M059J (cell line): ENCODE measurements around the gene DYNLT1. TPM values are rescaled to one million over a fixed set of nuclear protein-coding genes. Genes with fewer than 3 reads are reported as not detected.

Experiments used
- DNase-seq: peaks from one replicate; pipeline ENCODE4 v3.0.0-alpha.2; 2012; ENCODE audit warnings: low read depth
- total RNA-seq: library from RNA; depleted of rRNA; stranded (reverse); fragments of >200 nt; shearing (Covaris generic); gene quantifications from 2 replicates; pipeline ENCODE4 v1.2.3, GENCODE V29; 2014; rRNA removed

Gene DYNLT1
- total RNA-seq, 1 experiment from 2014 or later, result 290 TPM

DNA sequence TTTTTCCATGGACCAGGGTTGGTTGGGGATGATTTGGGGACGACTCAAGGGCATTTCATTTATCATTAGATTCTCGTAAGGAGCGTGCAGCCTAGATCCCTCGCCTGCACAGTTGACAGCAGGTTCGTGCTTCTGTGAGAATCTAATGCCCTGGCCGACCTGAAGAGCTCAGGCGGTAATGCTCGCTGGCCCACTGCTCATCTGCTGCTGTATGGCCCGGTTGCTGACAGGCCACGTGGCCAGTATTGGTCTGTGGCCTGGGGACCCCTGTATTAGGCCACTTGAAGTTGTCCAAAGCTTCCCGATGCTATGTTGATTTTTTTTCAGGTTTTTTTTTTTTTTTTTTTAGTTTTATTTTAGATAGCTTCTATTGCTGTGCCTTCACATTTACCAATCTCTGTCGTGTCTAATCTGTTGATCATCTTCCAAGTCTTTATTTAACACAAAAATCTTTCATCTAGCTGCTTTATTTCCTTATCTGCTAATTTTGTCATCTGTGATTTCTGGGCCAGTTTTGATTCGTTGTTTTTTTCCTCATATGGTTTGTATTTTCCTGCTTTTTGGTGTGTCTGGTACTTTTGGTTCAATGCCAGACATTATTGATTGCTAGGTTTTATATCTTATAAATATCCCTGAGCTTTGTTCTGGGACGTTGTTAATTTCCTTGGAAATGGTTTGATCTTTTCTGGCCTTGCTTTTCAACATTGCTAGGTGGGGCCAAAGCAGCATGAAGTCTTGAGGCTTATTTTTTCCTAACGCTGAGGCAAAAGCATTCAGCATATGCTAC, 41.1 kb downstream of the DYNLT1 start:
- DNase-seq, result no peak

DNA sequence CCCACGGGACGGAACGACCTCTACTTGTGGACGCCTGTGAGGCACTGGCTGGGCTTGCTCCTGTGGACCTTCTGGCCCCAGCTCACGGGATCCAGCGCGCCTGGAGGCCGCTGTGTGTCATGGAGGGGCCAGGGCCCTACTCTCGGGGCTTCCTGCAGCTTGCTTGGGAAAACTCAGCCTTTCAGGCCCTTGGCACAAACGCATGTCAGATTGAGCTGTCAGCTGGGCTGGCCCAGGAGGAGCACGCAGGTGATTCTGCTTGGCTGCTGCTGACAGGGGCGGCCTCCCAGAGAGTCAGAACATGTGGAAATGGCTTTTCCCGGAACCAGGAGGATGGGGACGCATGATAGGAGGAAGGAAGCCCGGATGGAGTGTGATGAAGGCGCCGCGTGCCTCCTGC, 44.9 kb downstream of the DYNLT1 start:
- DNase-seq, result no peak

DNA sequence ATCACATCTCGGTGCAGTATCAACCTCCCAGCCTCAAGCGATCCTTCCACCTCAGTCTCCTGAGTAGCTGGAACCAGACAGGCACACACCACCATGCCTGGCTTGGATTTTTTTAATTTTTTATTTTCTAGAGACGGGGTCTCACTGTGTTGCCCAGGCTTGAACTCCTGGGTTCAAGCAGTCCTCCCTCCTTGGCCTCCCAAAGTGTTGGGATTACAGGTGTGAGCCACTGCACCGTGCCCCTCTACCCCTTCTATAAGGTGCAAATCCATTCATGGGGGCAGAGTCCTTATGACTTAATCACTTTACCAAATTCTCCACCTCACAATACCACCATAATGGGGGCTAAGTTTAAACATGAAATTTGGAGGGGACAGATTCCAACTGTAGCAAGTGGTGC, 47.0 kb downstream of the DYNLT1 start:
- DNase-seq, result no peak

DNA sequence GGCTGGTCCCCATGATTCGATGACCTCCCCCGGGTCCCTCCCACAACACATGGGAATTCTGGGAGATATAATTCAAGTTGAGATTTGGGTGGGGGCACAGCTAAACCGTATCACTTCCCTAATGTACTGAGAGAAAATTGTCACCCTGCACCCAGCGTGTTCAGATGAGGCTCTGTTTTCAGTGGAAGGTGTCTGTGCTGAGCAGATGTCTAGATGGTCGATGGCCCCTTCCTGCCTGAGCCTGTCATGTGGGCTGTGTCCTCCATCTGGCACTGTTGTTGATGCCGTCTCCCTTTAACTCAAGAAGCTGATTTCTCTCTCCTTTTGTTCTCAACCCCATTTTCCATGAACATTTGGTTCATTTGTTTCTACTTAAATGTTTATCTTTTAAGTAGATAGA, 47.7 kb downstream of the DYNLT1 start:
- no peak for DNase-seq

DNA sequence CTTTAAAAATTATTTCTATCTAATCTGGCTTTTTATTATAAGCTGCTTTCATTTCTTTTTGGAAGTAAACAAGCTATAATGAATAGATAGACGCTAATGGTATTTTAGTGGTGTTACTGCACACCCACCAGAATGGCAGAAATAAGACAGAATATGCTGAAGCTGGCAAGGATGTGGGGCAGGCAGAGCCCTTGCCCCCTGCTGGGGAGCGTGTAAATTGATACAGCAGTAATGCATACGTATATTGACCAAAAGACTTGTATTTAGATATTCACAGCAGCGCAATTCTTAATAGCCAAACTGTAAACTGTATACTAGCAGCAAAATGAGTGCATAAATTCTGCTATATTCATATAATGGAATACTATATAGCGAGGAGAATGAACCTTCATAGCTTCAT, 49.3 kb downstream of the DYNLT1 start:
- DNase-seq, result no peak

DNA sequence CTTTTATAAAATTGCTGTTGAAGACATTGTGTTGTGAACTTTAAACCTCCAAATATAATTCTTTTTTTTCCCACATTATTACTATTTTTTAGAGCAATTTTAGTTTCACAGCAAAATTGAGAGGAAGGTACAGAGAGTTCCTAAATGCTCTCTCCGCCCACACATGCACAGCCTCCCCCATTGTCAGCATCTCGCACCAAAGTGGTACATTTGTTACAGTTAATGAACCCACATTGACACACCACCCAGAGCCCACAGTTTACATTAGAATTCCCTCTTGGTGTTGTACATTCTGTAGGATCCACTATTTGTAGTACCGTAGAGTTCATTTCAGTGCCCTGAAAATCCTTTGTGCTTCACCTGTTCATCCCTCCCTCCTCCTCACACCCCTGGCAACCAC, 50.9 kb downstream of the DYNLT1 start:
- no peak for DNase-seq

DNA sequence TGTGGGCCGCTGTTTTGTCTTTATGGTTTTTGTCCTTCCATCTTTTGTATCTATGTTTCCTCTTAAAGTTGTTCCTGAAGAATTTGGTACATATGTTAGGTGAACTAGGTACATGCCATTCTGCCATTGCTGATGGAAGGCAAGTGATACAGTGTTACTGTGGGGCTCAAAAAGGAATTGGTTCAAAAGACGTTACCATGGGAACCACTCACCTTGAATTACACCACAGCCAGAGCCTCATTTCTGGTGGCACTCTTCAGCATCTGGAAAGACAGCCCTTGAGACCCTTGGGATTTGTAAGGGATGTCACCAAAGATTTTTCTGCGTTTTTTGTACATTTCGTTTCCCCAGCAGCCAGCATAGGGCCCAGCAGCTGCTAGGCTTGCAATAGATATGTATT, 52.7 kb downstream of the DYNLT1 start:
- no peak for DNase-seq

DNA sequence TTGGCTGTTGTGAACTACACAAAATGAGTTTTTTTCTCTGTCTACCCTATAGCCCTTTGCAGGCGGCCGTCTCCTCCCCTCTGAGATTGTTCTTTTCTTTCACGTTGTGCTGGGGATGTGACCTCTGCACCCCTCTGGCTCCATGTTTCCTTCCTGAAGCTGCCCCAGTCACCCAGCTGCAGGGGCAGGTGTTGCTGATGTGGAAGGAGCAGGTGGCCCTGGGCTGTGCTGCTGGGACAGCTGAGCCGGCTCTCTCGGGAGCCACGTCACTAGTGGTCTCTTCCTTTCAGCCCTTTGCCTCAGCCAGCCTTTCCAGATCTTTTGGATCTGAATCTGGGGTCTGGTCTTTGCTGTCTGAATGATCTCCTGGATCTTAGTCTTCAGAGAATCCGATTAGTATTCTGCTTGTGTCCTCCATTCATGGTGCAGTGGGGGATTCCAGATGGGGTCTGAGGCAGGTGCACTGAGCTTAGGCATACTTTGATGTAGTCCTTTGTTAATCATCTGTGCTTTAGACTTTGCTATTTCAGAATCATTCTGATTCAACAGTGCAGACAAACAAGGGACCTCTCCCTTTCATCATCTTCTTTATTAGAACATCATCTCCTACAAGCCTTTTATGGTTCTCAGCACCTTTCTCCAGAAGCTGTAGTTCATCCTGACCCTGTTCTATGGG, 53.3 kb downstream of the DYNLT1 start:
- DNase-seq, result no peak

DNA sequence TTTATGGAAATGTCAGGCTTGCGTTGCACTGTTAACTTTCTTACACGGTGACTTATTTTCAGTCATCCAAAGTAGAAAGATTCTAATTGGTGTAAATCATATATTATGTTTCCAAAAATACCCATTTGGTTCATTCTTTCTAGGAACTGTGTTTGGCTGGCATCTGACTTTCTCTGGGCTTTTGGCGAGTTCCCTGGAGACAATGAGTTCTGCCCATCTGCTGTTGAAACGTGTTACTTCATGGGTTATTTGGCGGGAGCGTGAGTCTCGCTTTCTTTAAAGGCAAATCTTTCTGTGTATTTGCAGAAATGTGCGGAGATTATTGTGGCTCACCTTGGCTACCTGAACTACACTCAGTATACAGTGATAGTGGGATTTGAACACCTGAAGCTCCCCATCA, 55.2 kb downstream of the DYNLT1 start:
- DNase-seq, result no peak

DNA sequence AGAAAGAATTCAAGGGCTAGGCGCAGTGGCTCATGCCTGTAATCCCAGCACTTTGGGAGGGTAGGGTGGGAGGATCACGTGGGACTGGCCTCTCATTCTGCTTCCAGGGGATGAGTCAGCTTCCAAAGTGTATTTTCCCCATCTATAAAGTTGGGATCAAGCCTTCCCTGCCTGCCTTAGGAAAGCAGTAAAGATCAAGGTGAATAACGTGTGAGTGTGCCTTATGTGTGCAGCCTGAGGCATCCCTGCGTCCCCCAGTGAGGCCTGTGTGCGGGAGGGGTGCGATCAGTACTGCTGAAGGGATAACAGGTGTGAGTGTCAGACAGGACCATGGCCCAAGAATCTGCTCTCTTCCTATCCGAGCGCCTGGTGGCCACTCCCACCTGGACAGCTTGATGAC, 57.9 kb downstream of the DYNLT1 start:
- no peak for DNase-seq

Other genes starting within 250 kb of the DYNLT1 start
- gene TMEM181, start 84.7 kb downstream of the DYNLT1 start, total RNA-seq, result 27.3 and 42.7 TPM in 2 replicates
- 3.3 and 7.7 TPM in 2 replicates for gene SYTL3, start 5.3 kb upstream of the DYNLT1 start, total RNA-seq
- gene EZR, start 174.6 kb upstream of the DYNLT1 start, total RNA-seq, result 139 and 224 TPM in 2 replicates